NCI-H446 treated with DMSO at 0.1 percent for 48 hours (cell line): ENCODE data around the gene UROD.
"Not testable (repeated sequence)": the region's sequence is repeated elsewhere in the genome, so short reads cannot be mapped to it uniquely, and the experiment has no call there.

Source experiments
- DNase-seq: peaks from one replicate; lab custom pipeline; 2025; lab: John Stamatoyannopoulos, UW

The UROD gene

GRCh38 chr1:45038661-45039364, 26.8 kb downstream of the UROD start:
- DNase-seq = no peak

DNA sequence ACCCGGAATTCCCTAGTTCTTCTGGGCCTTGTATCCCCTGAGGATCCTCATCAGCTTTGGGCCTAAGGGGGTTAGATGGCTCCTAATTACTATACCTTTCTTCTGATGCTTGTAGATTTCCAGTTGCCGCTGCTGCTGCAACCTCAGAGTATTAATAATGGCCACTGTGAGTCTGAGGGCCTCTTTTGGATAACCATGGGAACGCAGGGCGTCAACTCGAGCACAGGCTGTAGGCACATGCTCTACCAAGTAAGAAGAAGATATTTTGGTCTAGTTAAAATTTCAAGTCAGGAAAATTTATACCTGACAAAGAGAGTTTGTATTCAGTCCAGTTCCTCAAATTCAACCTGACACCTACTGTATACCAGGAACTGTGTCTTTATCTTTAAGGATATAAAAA, 28.2 kb downstream of the UROD start:
- DNase-seq = no peak

GRCh38 chr1:45043094-45043493, 31.0 kb downstream of the UROD start:
- no peak for DNase-seq

DNA sequence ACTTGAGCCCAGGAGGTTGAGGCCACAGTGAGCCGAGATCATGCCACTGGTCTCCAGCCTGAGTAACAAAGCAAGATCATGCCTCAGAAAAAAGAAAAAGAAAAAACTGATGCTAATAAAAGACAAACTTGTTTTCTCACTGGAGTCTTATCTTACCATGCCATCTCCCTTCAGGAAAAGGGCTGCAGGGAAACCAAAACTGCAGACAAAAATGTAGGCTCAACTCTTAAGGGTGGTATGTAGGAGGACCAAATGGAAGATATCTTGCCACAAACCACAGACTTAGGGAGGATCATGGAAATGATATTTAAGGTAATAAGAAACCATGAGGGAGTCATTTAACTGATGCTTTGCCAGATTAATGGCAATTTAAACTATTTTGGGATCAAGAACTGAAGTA, 32.9 kb downstream of the UROD start:
- DNase-seq = no peak

- no peak for DNase-seq
These were observed 35.0 kb downstream of the UROD start for GRCh38 chr1:45047032-45047431.

GRCh38 chr1:45051005-45051772, 39.1 kb downstream of the UROD start:
- DNase-seq = no peak

DNA sequence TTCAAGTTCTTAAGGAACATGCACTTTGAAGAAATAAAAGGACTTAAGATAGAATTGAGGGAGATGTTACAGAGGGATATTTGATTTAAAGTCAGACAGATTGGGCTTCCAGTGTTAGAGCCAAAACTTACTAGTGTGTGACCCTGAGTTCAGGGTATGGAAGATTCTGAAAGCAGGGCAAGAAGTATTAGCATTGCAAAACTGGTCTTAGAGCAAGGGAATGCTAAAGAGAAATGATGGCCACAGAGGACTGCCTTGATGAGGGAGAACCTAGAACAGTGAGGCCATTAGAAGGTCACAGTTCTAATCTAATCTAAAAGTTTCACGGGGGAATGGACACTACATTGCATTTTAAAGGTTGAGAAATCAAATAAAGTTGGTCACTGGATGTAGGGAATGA, 45.5 kb downstream of the UROD start:
- DNase-seq = no peak

DNA sequence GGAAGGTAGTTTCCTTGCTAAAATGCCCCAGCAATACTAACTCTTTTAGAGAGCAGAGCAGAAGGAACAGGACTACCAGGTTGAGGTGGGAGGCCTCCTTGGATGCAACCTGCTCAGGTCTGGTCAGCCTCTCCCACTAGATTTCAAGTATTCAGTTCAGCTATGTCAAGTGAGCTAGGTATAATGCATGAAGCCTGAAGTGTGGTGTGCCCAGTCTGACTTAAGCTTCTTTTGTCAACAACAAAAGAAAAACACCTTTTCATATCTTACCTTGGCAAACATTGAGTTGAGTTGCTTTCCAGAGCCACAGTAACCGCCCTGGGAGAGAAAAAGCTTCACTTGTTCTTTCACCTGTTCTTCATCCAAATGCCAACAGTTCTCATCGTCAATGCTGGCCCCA, 47.8 kb downstream of the UROD start:
- no peak for DNase-seq

GRCh38 chr1:45062463-45062862, 50.4 kb downstream of the UROD start:
- DNase-seq = not testable (repeated sequence)

GRCh38 chr1:45065083-45065482, 53.0 kb downstream of the UROD start:
- DNase-seq = no peak
